ENCODE results near the gene URGCP.

URGCP gene

GRCh38 chr7:43884617-43885016 lies 21.8 kb downstream of the URGCP start:
- Histone ChIP-seq H3K9me3 (ENCODE audit: control extremely low read depth in 1 of 5, control insufficient read depth in 4 of 5, insufficient read depth in 2 of 5, low read depth in 1 of 5, low read length in 4 of 5) (no peaks in the 10 kb centered on the region), H3K36me3 (ENCODE audit: control insufficient read depth in 4 of 4, insufficient read depth in 4 of 4, low read length in 3 of 4) (peaks cover 6 to 32% (median 30%) of the 10 kb centered on the region in 4 experiments), H3K4me3 (ENCODE audit: control insufficient read depth in 1 of 7, extremely low read depth in 1 of 7, insufficient read depth in 4 of 7, low read depth in 2 of 7, low read length in 6 of 7) (no peak overlapping the region), H3K4me1 (ENCODE audit: control extremely low read depth in 1 of 4, control insufficient read depth in 4 of 4, insufficient read depth in 4 of 4, low read length in 3 of 4) (no peaks in the 10 kb centered on the region), H3K27ac (ENCODE audit: insufficient read depth in 1 of 2, low read depth in 1 of 2, low read length in 2 of 2, poor library complexity in 1 of 2, severe bottlenecking in 2 of 2) (no peak overlapping the region), H3K27me3 (replicated peaks in 2 of 5; ENCODE audit: control insufficient read depth in 4 of 5, insufficient read depth in 5 of 5, low read length in 4 of 5) (peaks cover 0 to 1% (median 0%) of the 10 kb centered on the region in 5 experiments)
- no peak for DNase-seq
- ChIA-PET POLR2A (no interaction called here), CTCF (interaction anchor here (0.8 to 1.4 kb wide), 2 partner anchors 12 to 116 kb away, joined by 3 read pairs; no protein-coding TSS in a partner anchor)
- 90% methylated on average over 2 of the region's 4 CpGs for WGBS (ENCODE audit: insufficient coverage)

- H3K4me1 ChIP-seq (ENCODE audit: control extremely low read depth in 1 of 4, control insufficient read depth in 4 of 4, insufficient read depth in 4 of 4, low read length in 3 of 4): no peaks in the 10 kb centered on the region
- no peak overlapping the region for H3K27ac ChIP-seq (ENCODE audit: insufficient read depth in 1 of 2, low read depth in 1 of 2, low read length in 2 of 2, poor library complexity in 1 of 2, severe bottlenecking in 2 of 2)
- ChIA-PET POLR2A (no interaction called here), CTCF (interaction anchor here (0.8 to 1.4 kb wide), 2 partner anchors 12 to 115 kb away, joined by 3 read pairs; no protein-coding TSS in a partner anchor)
- H3K9me3 ChIP-seq (ENCODE audit: control extremely low read depth in 1 of 5, control insufficient read depth in 4 of 5, insufficient read depth in 2 of 5, low read depth in 1 of 5, low read length in 4 of 5): no peaks in the 10 kb centered on the region
- DNase-seq: no peak
- no peak overlapping the region for H3K4me3 ChIP-seq (ENCODE audit: control insufficient read depth in 1 of 7, extremely low read depth in 1 of 7, insufficient read depth in 4 of 7, low read depth in 2 of 7, low read length in 6 of 7)
- H3K36me3 ChIP-seq (ENCODE audit: control insufficient read depth in 4 of 4, insufficient read depth in 4 of 4, low read length in 3 of 4): peaks cover 6 to 34% (median 31%) of the 10 kb centered on the region in 4 experiments
- H3K27me3 ChIP-seq (replicated peaks in 2 of 5; ENCODE audit: control insufficient read depth in 4 of 5, insufficient read depth in 5 of 5, low read length in 4 of 5): peaks cover 0 to under 1% (median 0%) of the 10 kb centered on the region in 5 experiments
- 77% methylated on average over 4 of the region's 4 CpGs for WGBS (ENCODE audit: insufficient coverage)
These were observed 22.2 kb downstream of the URGCP start for GRCh38 chr7:43884209-43884608.

- no peak overlapping the region for H3K4me3 ChIP-seq (ENCODE audit: control insufficient read depth in 1 of 7, extremely low read depth in 1 of 7, insufficient read depth in 4 of 7, low read depth in 2 of 7, low read length in 6 of 7)
- peaks cover 0 to 8% (median 0%) of the 10 kb centered on the region in 4 experiments for H3K4me1 ChIP-seq (ENCODE audit: control extremely low read depth in 1 of 4, control insufficient read depth in 4 of 4, insufficient read depth in 4 of 4, low read length in 3 of 4)
- H3K9me3 ChIP-seq (ENCODE audit: control extremely low read depth in 1 of 5, control insufficient read depth in 4 of 5, insufficient read depth in 2 of 5, low read depth in 1 of 5, low read length in 4 of 5): no peaks in the 10 kb centered on the region
- POLR2A ChIA-PET: no interaction called here
- CTCF ChIA-PET: no interaction called here
- no peak overlapping the region for H3K27ac ChIP-seq (ENCODE audit: insufficient read depth in 1 of 2, low read depth in 1 of 2, low read length in 2 of 2, poor library complexity in 1 of 2, severe bottlenecking in 2 of 2)
- H3K36me3 ChIP-seq (ENCODE audit: control insufficient read depth in 4 of 4, insufficient read depth in 4 of 4, low read length in 3 of 4): peaks cover 10 to 63% (median 55%) of the 10 kb centered on the region in 4 experiments
- H3K27me3 ChIP-seq (replicated peaks in 2 of 5; ENCODE audit: control insufficient read depth in 4 of 5, insufficient read depth in 5 of 5, low read length in 4 of 5): no peaks in the 10 kb centered on the region
- DNase-seq: no peak
- WGBS (ENCODE audit: insufficient coverage): 81% methylated on average over 5 of the region's 5 CpGs
These were observed 25.8 kb downstream of the URGCP start for GRCh38 chr7:43880596-43880995.

- no peak for DNase-seq
- peaks cover 0 to 8% (median 0%) of the 10 kb centered on the region in 4 experiments for H3K4me1 ChIP-seq (ENCODE audit: control extremely low read depth in 1 of 4, control insufficient read depth in 4 of 4, insufficient read depth in 4 of 4, low read length in 3 of 4)
- no peaks in the 10 kb centered on the region for H3K9me3 ChIP-seq (ENCODE audit: control extremely low read depth in 1 of 5, control insufficient read depth in 4 of 5, insufficient read depth in 2 of 5, low read depth in 1 of 5, low read length in 4 of 5)
- no peak overlapping the region for H3K27ac ChIP-seq (ENCODE audit: insufficient read depth in 1 of 2, low read depth in 1 of 2, low read length in 2 of 2, poor library complexity in 1 of 2, severe bottlenecking in 2 of 2)
- H3K36me3 ChIP-seq (ENCODE audit: control insufficient read depth in 4 of 4, insufficient read depth in 4 of 4, low read length in 3 of 4): peaks cover 7 to 66% (median 55%) of the 10 kb centered on the region in 4 experiments
- ChIA-PET POLR2A (interaction anchor here (0.6 kb wide), 1 partner anchor 48 kb away, joined by 4 read pairs; no protein-coding TSS in a partner anchor), CTCF (no interaction called here)
- H3K27me3 ChIP-seq (replicated peaks in 2 of 5; ENCODE audit: control insufficient read depth in 4 of 5, insufficient read depth in 5 of 5, low read length in 4 of 5): no peaks in the 10 kb centered on the region
- no peak overlapping the region for H3K4me3 ChIP-seq (ENCODE audit: control insufficient read depth in 1 of 7, extremely low read depth in 1 of 7, insufficient read depth in 4 of 7, low read depth in 2 of 7, low read length in 6 of 7)
- WGBS (ENCODE audit: insufficient coverage): 83% methylated on average over 1 of the region's 2 CpGs
These were observed 26.9 kb downstream of the URGCP start for GRCh38 chr7:43879477-43879876.

GRCh38 chr7:43878867-43879266 lies 27.5 kb downstream of the URGCP start:
- no peak overlapping the region for H3K4me3 ChIP-seq (ENCODE audit: control insufficient read depth in 1 of 7, extremely low read depth in 1 of 7, insufficient read depth in 4 of 7, low read depth in 2 of 7, low read length in 6 of 7)
- peaks cover 0 to 8% (median 0%) of the 10 kb centered on the region in 4 experiments for H3K4me1 ChIP-seq (ENCODE audit: control extremely low read depth in 1 of 4, control insufficient read depth in 4 of 4, insufficient read depth in 4 of 4, low read length in 3 of 4)
- ChIA-PET CTCF (interaction anchor here (1.4 kb wide), 1 partner anchor 42 kb away, joined by 3 read pairs; no protein-coding TSS in a partner anchor), POLR2A (interaction anchor here (1.1 kb wide), 1 partner anchor 7 kb away, joined by 3 read pairs; no protein-coding TSS in a partner anchor)
- no peaks in the 10 kb centered on the region for H3K9me3 ChIP-seq (ENCODE audit: control extremely low read depth in 1 of 5, control insufficient read depth in 4 of 5, insufficient read depth in 2 of 5, low read depth in 1 of 5, low read length in 4 of 5)
- no peaks in the 10 kb centered on the region for H3K27me3 ChIP-seq (replicated peaks in 2 of 5; ENCODE audit: control insufficient read depth in 4 of 5, insufficient read depth in 5 of 5, low read length in 4 of 5)
- WGBS (ENCODE audit: insufficient coverage): 95% methylated on average over 4 of the region's 5 CpGs
- no peak overlapping the region for H3K27ac ChIP-seq (ENCODE audit: insufficient read depth in 1 of 2, low read depth in 1 of 2, low read length in 2 of 2, poor library complexity in 1 of 2, severe bottlenecking in 2 of 2)
- H3K36me3 ChIP-seq (ENCODE audit: control insufficient read depth in 4 of 4, insufficient read depth in 4 of 4, low read length in 3 of 4): peaks cover 7 to 63% (median 54%) of the 10 kb centered on the region in 4 experiments
- DNase-seq: no peak

- H3K4me3 ChIP-seq (ENCODE audit: control insufficient read depth in 1 of 7, extremely low read depth in 1 of 7, insufficient read depth in 4 of 7, low read depth in 2 of 7, low read length in 6 of 7): no peak overlapping the region
- peaks cover 7 to 62% (median 49%) of the 10 kb centered on the region in 4 experiments for H3K36me3 ChIP-seq (ENCODE audit: control insufficient read depth in 4 of 4, insufficient read depth in 4 of 4, low read length in 3 of 4)
- POLR2A ChIA-PET: interaction anchor here (1.1 kb wide), 1 partner anchor 8 kb away, joined by 3 read pairs; no protein-coding TSS in a partner anchor
- CTCF ChIA-PET: interaction anchor here (1.4 kb wide), 1 partner anchor 42 kb away, joined by 3 read pairs; no protein-coding TSS in a partner anchor
- H3K27me3 ChIP-seq (replicated peaks in 2 of 5; ENCODE audit: control insufficient read depth in 4 of 5, insufficient read depth in 5 of 5, low read length in 4 of 5): no peaks in the 10 kb centered on the region
- WGBS (ENCODE audit: insufficient coverage): 95% methylated on average over 37 of the region's 38 CpGs
- no peak for DNase-seq
- no peaks in the 10 kb centered on the region for H3K9me3 ChIP-seq (ENCODE audit: control extremely low read depth in 1 of 5, control insufficient read depth in 4 of 5, insufficient read depth in 2 of 5, low read depth in 1 of 5, low read length in 4 of 5)
- H3K4me1 ChIP-seq (ENCODE audit: control extremely low read depth in 1 of 4, control insufficient read depth in 4 of 4, insufficient read depth in 4 of 4, low read length in 3 of 4): peaks cover 0 to 8% (median 0%) of the 10 kb centered on the region in 4 experiments
- no peak overlapping the region for H3K27ac ChIP-seq (ENCODE audit: insufficient read depth in 1 of 2, low read depth in 1 of 2, low read length in 2 of 2, poor library complexity in 1 of 2, severe bottlenecking in 2 of 2)
These were observed 28.2 kb downstream of the URGCP start for GRCh38 chr7:43877968-43878864.
